CD4-positive, alpha-beta T cell (primary cell): ENCODE data around the gene FAM83E. TPM values are rescaled to one million over a fixed set of nuclear protein-coding genes. Genes with fewer than 3 reads are reported as not detected.

Experiments used
- ATAC-seq: fragments of 200-7000 bp; cut with Tn5 transposase; one replicate; pipeline ENCODE4 v1.10.0; 2022; ENCODE audit warnings: mild to moderate bottlenecking; ENCODE audit not compliant: poor library complexity
- CTCF ChIA-PET: fragments of 350-600 bp; sonication (Branson Sonifier 250); formaldehyde crosslinking; loops from one replicate; lab custom pipeline; 2021; ENCODE audit warnings: antibody characterized with exemption, inconsistent platforms; lab: Charles Lee
- POLR2A ChIA-PET: fragments of 350-600 bp; sonication (Branson Sonifier 250); formaldehyde crosslinking; loops from one replicate; lab custom pipeline; 2021; ENCODE audit warnings: antibody characterized with exemption, inconsistent platforms; lab: Charles Lee
- DNase-seq, 14 experiments: peaks; one replicate each; pipeline ENCODE4 v3.0.0-alpha.2; 2013 to 2020; ENCODE audit warnings: mixed read lengths in 2 of 14
- H3K27ac ChIP-seq, 2 donors: one replicate each; pipeline versions ENCODE4 v1.5.1 to v1.7.0; 2013; ENCODE audit warnings: low read length in 2 of 2, low read depth in 1 of 2, mild to moderate bottlenecking in 1 of 2
- H3K27me3 ChIP-seq, 2 experiments: 1 replicate in 1 of 2; 2 replicates in 1 of 2; pipeline versions ENCODE4 v1.6.1 to v1.7.0; 2013; ENCODE audit warnings: low read length in 2 of 2, control low read depth in 1 of 2, mild to moderate bottlenecking in 1 of 2, moderate library complexity in 1 of 2; ENCODE audit not compliant: insufficient read depth in 2 of 2, control insufficient read depth in 1 of 2
- H3K36me3 ChIP-seq: one replicate; pipeline ENCODE4 v1.6.1; 2013; ENCODE audit warnings: low read length, control low read depth; ENCODE audit not compliant: insufficient read depth
- H3K4me1 ChIP-seq: one replicate; pipeline ENCODE4 v1.6.1; 2013; ENCODE audit warnings: low read length, control low read depth; ENCODE audit not compliant: insufficient read depth
- H3K4me3 ChIP-seq: one replicate; pipeline ENCODE4 v1.5.1; 2013; ENCODE audit warnings: mild to moderate bottlenecking, low read length, moderate library complexity
- H3K9me3 ChIP-seq, 2 experiments: 1 replicate in 1 of 2; 2 replicates in 1 of 2; pipeline versions ENCODE4 v1.6.1 to v1.7.0; 2013; ENCODE audit warnings: low read length in 2 of 2, mild to moderate bottlenecking in 2 of 2, control low read depth in 1 of 2, moderate library complexity in 1 of 2; ENCODE audit not compliant: control insufficient read depth in 1 of 2, insufficient read depth in 1 of 2
- H3K27ac Mint-ChIP-seq: one replicate; pipeline ENCODE4 v1.8.0; 2020; ENCODE audit warnings: mixed read lengths
- H3K27me3 Mint-ChIP-seq: one replicate; pipeline ENCODE4 v1.8.0; 2021; ENCODE audit warnings: mixed read lengths
- H3K36me3 Mint-ChIP-seq: one replicate; pipeline ENCODE4 v1.8.0; 2021; ENCODE audit warnings: low read depth, mixed read lengths
- H3K4me1 Mint-ChIP-seq: one replicate; pipeline ENCODE4 v1.8.0; 2021; ENCODE audit warnings: low read depth, mixed read lengths
- H3K4me3 Mint-ChIP-seq: one replicate; pipeline ENCODE4 v1.8.0; 2020; ENCODE audit warnings: mild to moderate bottlenecking, mixed read lengths
- H3K9me3 Mint-ChIP-seq: one replicate; pipeline ENCODE4 v1.8.0; 2020; ENCODE audit warnings: mixed read lengths
- CTCF ChIP-seq: fragments of 200-600 bp; IDR thresholded peaks from one replicate; pipeline ENCODE4 v1.8.0; 2022; ENCODE audit warnings: antibody characterized with exemption, mild to moderate bottlenecking
- intact Hi-C, 2 experiments: fragments of 100-400 bp; cut with DNase I in 1 of 2; cut with micrococcal nuclease in 1 of 2; formaldehyde crosslinking; loops; one replicate each; pipeline versions ENCODE4 v1.15.1 to v1.9.0; 2023 to 2025; cut with DNase I, micrococcal nuclease
- total RNA-seq, 174 experiments: library from RNA in 2 of 174; stranded (reverse) in 2 of 174; gene quantifications; one replicate each; pipeline ENCODE4 v1.2.3 and lab custom pipeline; 2021 to 2026

Gene FAM83E
- total RNA-seq, 2 experiments from 2014 or later: 1.6 to 2.6 TPM

GRCh38 chr19:48616041-48616436 lies 1.2 kb upstream of the FAM83E start:
- Mint-ChIP-seq H3K9me3 (no peaks in the 10 kb centered on the region), H3K4me3 (peak overlapping the region; percentile 98), H3K27me3 (no peaks in the 10 kb centered on the region), H3K4me1 (peaks cover 43% of the 10 kb centered on the region), H3K27ac (peak overlapping the region; percentile 97), H3K36me3 (peaks cover 53% of the 10 kb centered on the region)
- Histone ChIP-seq H3K27ac (no peak overlapping the region), H3K4me1 (peaks cover 46% of the 10 kb centered on the region), H3K36me3 (peaks cover 34% of the 10 kb centered on the region), H3K27me3 (no peaks in the 10 kb centered on the region), H3K9me3 (no peaks in the 10 kb centered on the region), H3K4me3 (no peak overlapping the region)
- intact Hi-C loops: loop anchor here in 1 of 2 experiments (5.0 kb wide), 1 partner anchor 284 kb away; no protein-coding TSS in a partner anchor
- ChIA-PET POLR2A (interaction anchor here (0.7 to 3.7 kb wide), 2 partner anchors 21 to 30 kb away, joined by 3 to 39 read pairs; partner anchors contain the start of genes CA11 and DBP), CTCF (interaction anchor here (1.1 kb wide), 1 partner anchor 27 kb away, joined by 4 read pairs; no protein-coding TSS in a partner anchor)
- ATAC-seq (no peak), DNase-seq (peak in 2 of 14 experiments; percentile 45 to 52)
- no peak for TF ChIP-seq CTCF

GRCh38 chr19:48615231-48616040 lies 560 bp upstream of the FAM83E start:
- Mint-ChIP-seq H3K27ac (no peak overlapping the region), H3K4me3 (peak overlapping the region; percentile 98), H3K4me1 (peaks cover 43% of the 10 kb centered on the region), H3K36me3 (peaks cover 53% of the 10 kb centered on the region), H3K9me3 (no peaks in the 10 kb centered on the region), H3K27me3 (no peaks in the 10 kb centered on the region)
- Histone ChIP-seq H3K9me3 (no peaks in the 10 kb centered on the region), H3K4me1 (peaks cover 46% of the 10 kb centered on the region), H3K27ac (no peak overlapping the region), H3K27me3 (no peaks in the 10 kb centered on the region), H3K36me3 (peaks cover 34% of the 10 kb centered on the region), H3K4me3 (no peak overlapping the region)
- intact Hi-C loops: loop anchor here in 1 of 2 experiments (5.0 kb wide), 1 partner anchor 283 kb away; no protein-coding TSS in a partner anchor
- ChIA-PET CTCF (no interaction called here), POLR2A (no interaction called here)
- no peak for ATAC-seq
- no peak for TF ChIP-seq CTCF
- no peak for DNase-seq

GRCh38 chr19:48613852-48614435 lies 932 bp downstream of the FAM83E start:
- H3K9me3 ChIP-seq: no peaks in the 10 kb centered on the region
- Mint-ChIP-seq H3K4me3 (peak overlapping the region; percentile 11), H3K27ac (peak overlapping the region; percentile 37), H3K36me3 (peaks cover 44% of the 10 kb centered on the region), H3K27me3 (no peaks in the 10 kb centered on the region), H3K4me1 (peaks cover 30% of the 10 kb centered on the region), H3K9me3 (no peaks in the 10 kb centered on the region)
- H3K27ac ChIP-seq: no peak overlapping the region
- DNase-seq (peak in 1 of 14 experiments; percentile 30), ATAC-seq (no peak)
- intact Hi-C loops: no loop called here
- no peaks in the 10 kb centered on the region for H3K27me3 ChIP-seq
- peaks cover 34% of the 10 kb centered on the region for H3K36me3 ChIP-seq
- peaks cover 35% of the 10 kb centered on the region for H3K4me1 ChIP-seq
- CTCF ChIA-PET: no interaction called here
- POLR2A ChIA-PET: no interaction called here
- no peak overlapping the region for H3K4me3 ChIP-seq
- TF ChIP-seq CTCF: no peak
